ENCODE measurements around the gene EDC3.

EDC3 gene

GRCh38 chr15:74641151-74641550 is 54.7 kb downstream of the EDC3 start:
- TF ChIP-seq, protein P1, sequence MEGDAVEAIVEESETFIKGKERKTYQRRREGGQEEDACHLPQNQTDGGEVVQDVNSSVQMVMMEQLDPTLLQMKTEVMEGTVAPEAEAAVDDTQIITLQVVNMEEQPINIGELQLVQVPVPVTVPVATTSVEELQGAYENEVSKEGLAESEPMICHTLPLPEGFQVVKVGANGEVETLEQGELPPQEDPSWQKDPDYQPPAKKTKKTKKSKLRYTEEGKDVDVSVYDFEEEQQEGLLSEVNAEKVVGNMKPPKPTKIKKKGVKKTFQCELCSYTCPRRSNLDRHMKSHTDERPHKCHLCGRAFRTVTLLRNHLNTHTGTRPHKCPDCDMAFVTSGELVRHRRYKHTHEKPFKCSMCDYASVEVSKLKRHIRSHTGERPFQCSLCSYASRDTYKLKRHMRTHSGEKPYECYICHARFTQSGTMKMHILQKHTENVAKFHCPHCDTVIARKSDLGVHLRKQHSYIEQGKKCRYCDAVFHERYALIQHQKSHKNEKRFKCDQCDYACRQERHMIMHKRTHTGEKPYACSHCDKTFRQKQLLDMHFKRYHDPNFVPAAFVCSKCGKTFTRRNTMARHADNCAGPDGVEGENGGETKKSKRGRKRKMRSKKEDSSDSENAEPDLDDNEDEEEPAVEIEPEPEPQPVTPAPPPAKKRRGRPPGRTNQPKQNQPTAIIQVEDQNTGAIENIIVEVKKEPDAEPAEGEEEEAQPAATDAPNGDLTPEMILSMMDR (IDR thresholded peaks at IDR 0.05; ENCODE audit: insufficient read depth, low read length, missing control alignments), result no peak
- POLR2A ChIA-PET, result no interaction called here
- DNase-seq (ENCODE audit: low read depth, low spot score), result no peak
- CTCF ChIA-PET, result interaction anchor here (1.2 to 46.3 kb wide), 7 partner anchors 8 to 310 kb away, joined by 4 to 1672 read pairs (median 11); partner anchors contain the start of genes CLK3 and CSK
- H3K4me3 ChIP-seq (ENCODE audit: low read depth, low read length), result no peak overlapping the region

DNA sequence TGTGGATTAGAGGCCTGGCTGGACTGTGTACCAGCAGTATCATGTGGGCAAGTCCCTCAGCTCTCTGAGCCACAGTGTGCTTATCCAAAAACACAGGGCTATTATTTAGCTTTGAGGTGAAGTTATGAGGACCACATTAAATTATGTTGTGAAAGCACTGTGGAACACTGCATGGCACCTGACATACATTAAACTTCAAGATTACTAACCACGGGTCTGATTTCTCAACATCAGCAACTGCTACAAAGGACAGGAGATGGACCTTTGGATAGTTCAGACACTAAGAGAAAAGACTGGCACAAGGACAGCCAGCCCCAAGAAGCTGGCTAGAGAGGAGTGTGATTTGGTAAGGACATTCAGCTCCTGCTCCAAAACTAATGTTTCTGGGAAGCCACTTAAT is 58.8 kb downstream of the EDC3 start:
- no peak overlapping the region for H3K4me3 ChIP-seq (ENCODE audit: low read depth, low read length)
- POLR2A ChIA-PET, result no interaction called here
- TF ChIP-seq, protein P1 (IDR thresholded peaks at IDR 0.05; ENCODE audit: insufficient read depth, low read length, missing control alignments), result no peak
- DNase-seq (ENCODE audit: low read depth, low spot score), result no peak
- CTCF ChIA-PET, result interaction anchor here (1.1 to 46.3 kb wide), 9 partner anchors 9 to 351 kb away, joined by 3 to 1672 read pairs (median 7); partner anchors contain the start of genes CLK3 and CSK

GRCh38 chr15:74635228-74635627 is 60.6 kb downstream of the EDC3 start:
- POLR2A ChIA-PET, result interaction anchor here (1.2 kb wide), 1 partner anchor 134 kb away, joined by 7 read pairs; no protein-coding TSS in a partner anchor
- H3K4me3 ChIP-seq (ENCODE audit: low read depth, low read length), result no peak overlapping the region
- CTCF ChIA-PET, result interaction anchor here (0.7 to 46.3 kb wide), 36 partner anchors 12 to 320 kb away, joined by 3 to 1672 read pairs (median 6); partner anchors contain the start of genes CLK3, CSK, CYP1A2 and EDC3
- TF ChIP-seq, protein P1 (IDR thresholded peaks at IDR 0.05; ENCODE audit: insufficient read depth, low read length, missing control alignments), result peak; percentile 86
- no peak for DNase-seq (ENCODE audit: low read depth, low spot score)

DNA sequence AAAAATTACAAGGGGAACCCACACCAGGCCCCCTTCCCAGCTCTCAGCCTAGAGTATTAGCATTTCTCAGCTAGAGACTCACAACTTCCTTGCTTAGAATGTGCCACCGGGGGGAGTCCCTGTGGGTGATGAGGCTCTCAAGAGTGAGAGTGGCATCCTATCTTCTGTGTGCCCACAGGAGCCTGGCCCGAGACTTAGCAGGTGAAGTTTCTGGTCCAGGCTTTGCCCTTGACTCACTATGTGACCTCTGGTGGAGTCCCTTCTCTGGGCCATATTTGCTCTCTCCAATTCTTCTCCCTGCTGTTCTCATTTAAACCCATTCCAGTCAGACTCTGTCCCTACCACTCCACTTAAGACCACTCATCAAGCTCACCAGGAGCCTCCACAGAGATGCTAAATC is 62.0 kb downstream of the EDC3 start:
- no peak overlapping the region for H3K4me3 ChIP-seq (ENCODE audit: low read depth, low read length)
- TF ChIP-seq, protein P1 (IDR thresholded peaks at IDR 0.05; ENCODE audit: insufficient read depth, low read length, missing control alignments), result no peak
- POLR2A ChIA-PET, result interaction anchor here (1.4 kb wide), 1 partner anchor 15 kb away, joined by 3 read pairs; no protein-coding TSS in a partner anchor
- CTCF ChIA-PET, result interaction anchor here (0.6 to 46.3 kb wide), 21 partner anchors 13 to 316 kb away, joined by 3 to 1672 read pairs (median 7); partner anchors contain the start of genes CLK3, CSK and CYP1A1
- DNase-seq (ENCODE audit: low read depth, low spot score), result no peak

GRCh38 chr15:74632601-74633000 is 63.2 kb downstream of the EDC3 start:
- DNase-seq (ENCODE audit: low read depth, low spot score), result no peak
- ChIA-PET POLR2A (interaction anchor here (1.2 kb wide), 1 partner anchor 231 kb away, joined by 3 read pairs; no protein-coding TSS in a partner anchor), CTCF (interaction anchor here (0.6 to 46.3 kb wide), 34 partner anchors 15 to 324 kb away, joined by 3 to 1672 read pairs (median 4); partner anchors contain the start of genes CLK3, CSK, FAM219B and RPP25)
- H3K4me3 ChIP-seq (ENCODE audit: low read depth, low read length), result no peak overlapping the region
- TF ChIP-seq, protein P1 (IDR thresholded peaks at IDR 0.05; ENCODE audit: insufficient read depth, low read length, missing control alignments), result no peak

DNA sequence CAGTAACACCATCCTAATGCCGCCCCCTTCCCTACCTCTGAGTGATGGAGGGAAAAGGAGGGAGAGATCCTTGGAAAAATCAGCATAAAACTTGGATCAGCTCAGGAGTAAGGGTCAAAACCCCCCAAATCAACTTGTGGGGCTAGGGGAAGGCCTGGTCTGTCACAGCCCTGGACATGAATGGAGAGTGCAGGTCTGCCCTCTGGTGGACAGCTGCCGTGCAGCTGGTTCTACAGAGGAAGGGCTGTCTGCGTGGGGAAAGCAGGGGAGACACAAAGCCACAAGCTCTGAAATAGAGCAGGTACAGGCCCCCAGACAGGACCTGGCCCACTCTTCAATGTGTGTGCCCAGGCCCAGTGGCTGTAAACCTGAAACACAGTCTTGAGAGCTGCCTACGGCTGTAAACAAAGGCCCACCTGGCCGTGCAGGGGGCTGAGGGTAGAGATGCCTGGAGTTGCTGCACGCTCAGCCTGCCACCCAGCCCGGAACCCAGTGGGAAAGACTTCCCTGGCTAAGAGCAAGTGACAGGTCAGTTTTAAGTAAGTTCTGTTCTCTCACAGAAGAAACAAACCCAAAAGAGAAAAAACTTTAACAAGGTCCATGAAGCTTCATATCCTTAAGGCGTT is 63.8 kb downstream of the EDC3 start:
- TF ChIP-seq, protein P1 (IDR thresholded peaks at IDR 0.05; ENCODE audit: insufficient read depth, low read length, missing control alignments), result peak; percentile 90
- ChIA-PET POLR2A (interaction anchor here (1.2 kb wide), 1 partner anchor 232 kb away, joined by 3 read pairs; no protein-coding TSS in a partner anchor), CTCF (interaction anchor here (0.6 to 46.3 kb wide), 37 partner anchors 14 to 325 kb away, joined by 3 to 1672 read pairs (median 4); partner anchors contain the start of genes CLK3, CSK, FAM219B and RPP25)
- no peak for DNase-seq (ENCODE audit: low read depth, low spot score)
- H3K4me3 ChIP-seq (ENCODE audit: low read depth, low read length), result no peak overlapping the region
